Measurements from ENCODE around the gene ABHD15. TPM values are rescaled to one million over a fixed set of nuclear protein-coding genes. Genes with fewer than 3 reads are reported as not detected.

The ABHD15 gene, protein sequence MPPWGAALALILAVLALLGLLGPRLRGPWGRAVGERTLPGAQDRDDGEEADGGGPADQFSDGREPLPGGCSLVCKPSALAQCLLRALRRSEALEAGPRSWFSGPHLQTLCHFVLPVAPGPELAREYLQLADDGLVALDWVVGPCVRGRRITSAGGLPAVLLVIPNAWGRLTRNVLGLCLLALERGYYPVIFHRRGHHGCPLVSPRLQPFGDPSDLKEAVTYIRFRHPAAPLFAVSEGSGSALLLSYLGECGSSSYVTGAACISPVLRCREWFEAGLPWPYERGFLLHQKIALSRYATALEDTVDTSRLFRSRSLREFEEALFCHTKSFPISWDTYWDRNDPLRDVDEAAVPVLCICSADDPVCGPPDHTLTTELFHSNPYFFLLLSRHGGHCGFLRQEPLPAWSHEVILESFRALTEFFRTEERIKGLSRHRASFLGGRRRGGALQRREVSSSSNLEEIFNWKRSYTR
- 21.1 to 25.3 TPM (median 23.1 TPM) in 5 replicates for total RNA-seq (2022; extraction: Qiagen RNA extraction; ENCODE audit: low read depth)

DNA sequence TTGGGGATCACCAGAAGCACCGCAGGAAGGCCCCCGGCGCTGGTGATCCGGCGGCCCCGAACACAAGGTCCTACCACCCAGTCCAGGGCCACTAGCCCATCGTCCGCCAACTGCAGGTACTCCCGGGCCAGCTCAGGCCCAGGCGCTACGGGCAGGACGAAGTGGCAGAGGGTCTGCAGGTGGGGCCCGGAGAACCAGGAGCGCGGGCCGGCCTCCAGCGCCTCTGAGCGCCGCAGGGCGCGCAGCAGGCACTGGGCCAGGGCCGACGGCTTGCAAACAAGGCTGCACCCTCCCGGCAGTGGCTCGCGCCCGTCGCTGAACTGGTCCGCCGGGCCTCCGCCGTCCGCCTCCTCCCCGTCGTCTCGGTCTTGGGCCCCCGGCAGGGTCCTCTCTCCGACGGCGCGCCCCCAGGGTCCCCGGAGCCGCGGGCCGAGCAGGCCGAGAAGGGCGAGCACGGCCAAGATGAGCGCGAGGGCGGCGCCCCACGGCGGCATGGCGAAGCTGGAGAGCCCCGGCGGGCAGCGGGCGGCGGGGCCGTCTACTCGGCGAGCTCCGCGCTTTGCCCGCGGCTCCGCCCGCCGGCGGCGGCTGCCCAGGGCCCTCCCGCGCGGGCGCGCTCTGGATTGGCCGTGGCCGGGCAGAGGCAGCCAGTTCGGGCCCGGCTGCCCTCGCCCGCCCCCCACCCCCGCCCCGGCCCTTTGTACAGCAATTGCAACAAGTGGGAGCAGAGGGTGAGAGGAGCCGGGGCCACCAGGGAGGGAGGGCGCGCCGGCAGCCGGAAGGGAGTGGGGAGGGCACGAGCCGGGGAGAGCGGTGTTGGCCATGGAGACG lies at the start of gene ABHD15:
Gene ABHD15, minus strand, starts transcription at position 565 of the 831 bp plus-strand sequence. Its CDS starts 71 bp downstream, at position 494.

DNA sequence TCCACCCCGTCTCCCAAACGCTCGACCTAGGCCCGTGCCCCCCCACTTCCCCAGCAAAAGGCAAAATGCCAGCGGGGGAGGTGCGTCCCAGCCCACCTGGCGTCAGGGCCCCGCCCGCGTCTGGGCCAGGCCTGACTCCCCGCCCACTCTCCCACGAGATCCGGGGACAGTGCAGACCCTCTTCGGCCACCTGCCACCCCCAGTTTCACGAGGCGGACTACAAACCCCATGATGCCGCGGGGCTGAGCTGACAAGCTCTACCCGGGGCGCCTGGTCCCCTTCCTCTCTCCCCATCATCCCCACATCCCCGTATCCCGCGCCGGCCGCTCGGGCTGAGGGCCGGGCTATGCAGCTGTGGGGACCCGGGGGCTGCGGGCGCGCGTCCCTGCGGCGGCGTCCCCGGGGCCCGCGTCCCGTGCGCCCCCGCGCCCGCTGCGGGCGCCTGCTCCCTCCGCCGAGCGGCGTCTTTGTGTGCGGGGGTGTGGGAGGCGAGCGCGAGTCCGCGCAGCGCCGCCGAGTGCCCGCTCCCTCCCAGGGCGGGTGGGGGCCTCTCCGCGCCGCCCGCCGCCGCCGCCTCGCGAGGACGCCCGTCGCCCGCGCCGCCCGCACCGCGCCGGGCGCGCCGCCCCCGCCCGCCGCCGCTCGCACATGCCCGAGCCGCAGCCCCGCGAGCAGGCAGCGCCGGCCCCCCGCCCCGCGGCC lies 26.2 kb upstream of the ABHD15 start, which contains the start of gene ANKRD13B:
Gene ANKRD13B, plus strand, starts transcription at position 283 of the 702 bp plus-strand sequence. CDS start 490 bp downstream, outside the sequence.

DNA sequence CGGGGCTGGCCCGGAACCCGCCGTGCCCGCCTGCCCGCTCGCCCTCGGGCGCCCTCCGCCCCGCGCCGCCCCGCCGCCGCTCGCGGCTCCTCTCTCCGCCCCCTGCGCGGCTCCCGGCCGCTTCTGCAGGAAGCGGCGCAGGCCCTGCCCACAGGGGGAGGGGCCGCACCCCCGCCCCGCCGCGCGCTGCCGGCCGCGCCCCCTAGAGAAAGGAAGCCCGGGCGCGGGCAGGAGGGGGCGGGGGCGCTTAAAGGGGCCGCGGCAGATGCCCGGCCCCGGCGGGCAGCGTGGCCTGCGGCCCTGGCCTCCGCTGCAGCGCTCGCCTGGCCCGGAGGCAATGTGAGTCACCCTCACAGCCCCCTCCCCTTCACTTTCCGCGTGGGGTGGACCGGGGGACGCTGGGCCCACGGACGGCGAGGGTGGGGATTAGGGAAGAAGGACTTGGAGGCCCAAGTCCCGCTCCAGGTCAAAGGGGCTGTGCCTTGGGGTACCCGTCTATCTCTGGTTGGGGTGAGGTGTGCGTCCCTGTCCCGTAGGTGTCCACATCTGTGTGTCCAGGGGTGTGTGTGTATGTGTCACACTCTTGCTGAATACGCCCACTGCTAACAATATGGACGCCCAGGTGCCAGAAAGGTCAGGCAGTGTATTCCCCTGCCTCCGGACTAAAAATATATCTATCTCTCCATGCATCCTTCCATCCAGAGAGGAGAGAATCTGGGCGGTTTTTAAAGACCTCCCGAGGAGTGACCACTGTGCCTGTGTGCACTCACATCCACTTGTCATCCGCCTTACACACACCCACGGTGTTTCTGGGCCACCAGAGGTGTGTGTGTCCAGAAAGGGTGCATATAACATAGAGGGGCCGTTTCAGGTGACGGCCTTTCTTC lies 22.9 kb upstream of the ABHD15 start, which contains the start of gene GIT1:
Gene GIT1, minus strand, starts transcription at position 125 of the 887 bp plus-strand sequence. CDS start 270 bp downstream, outside the sequence.

DNA sequence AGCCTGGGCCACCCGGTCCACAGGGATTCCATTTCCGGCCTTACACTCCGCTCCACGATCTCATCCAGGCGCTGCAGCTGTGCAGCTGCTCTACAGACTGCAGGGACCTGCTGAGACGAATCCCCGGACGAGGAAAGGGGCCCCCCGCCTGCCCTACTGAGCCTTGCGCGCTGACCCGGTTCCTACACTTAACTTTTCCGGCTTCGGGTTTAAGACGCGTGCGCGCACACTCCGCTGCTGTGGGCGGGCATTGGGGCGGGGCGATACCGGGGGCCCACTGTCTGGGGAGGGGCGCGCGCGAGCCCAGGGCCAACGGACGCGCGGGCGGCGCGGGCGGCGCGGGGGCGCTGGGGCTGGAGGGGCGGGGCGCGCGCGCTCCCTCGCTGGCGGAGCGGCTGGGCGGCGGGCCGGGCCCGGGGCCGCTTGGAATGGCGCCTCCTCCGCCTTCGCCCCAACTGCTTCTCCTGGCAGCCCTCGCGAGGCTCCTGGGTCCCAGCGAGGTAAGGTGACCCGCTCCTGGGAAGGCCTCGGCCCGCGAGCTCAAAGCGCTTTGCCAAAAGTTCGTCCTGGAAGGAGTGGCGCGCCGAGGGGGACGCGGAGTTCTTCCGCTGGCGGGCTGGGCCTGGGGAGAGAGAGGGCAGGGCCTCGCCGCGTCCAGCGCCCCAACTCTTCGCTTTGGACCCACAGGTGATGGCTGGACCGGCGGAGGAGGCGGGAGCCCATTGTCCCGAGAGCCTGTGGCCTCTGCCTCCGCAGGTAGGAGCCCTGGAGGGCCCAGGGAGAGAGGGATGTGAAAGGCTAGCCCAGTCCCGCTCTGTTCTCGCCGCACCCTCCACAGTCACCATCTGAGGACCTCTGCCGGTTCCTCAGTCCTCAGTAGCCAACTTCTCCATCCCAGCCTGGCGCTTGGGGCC lies 1.8 kb upstream of the ABHD15 start, which contains the start of gene TP53I13:
Gene TP53I13, plus strand, starts transcription at position 371 of the 914 bp plus-strand sequence. Its CDS starts 58 bp downstream, at position 429.

Other genes starting within 250 kb of the ABHD15 start
- 16.3 to 25.2 TPM (median 23.1 TPM) in 5 replicates for gene TAOK1, start 176.7 kb downstream of the ABHD15 start, total RNA-seq (2022; extraction: Qiagen RNA extraction; ENCODE audit: low read depth)
- 64.0 to 90.4 TPM (median 77.2 TPM) in 5 replicates for gene TP53I13, start 1.7 kb upstream of the ABHD15 start, total RNA-seq (2022; extraction: Qiagen RNA extraction; ENCODE audit: low read depth)
- 54.1 to 73.3 TPM (median 67.3 TPM) in 5 replicates for gene GIT1, start 22.6 kb upstream of the ABHD15 start, total RNA-seq (2022; extraction: Qiagen RNA extraction; ENCODE audit: low read depth)
- gene ANKRD13B, start 26.1 kb upstream of the ABHD15 start, total RNA-seq (2022; extraction: Qiagen RNA extraction; ENCODE audit: low read depth) = 18.8 to 27.6 TPM (median 24.3 TPM) in 5 replicates
- 4.9 to 8.1 TPM (median 6.4 TPM) in 5 replicates for gene CORO6, start 55.9 kb upstream of the ABHD15 start, total RNA-seq (2022; extraction: Qiagen RNA extraction; ENCODE audit: low read depth)

Data from A549 treated with CpdA at 1 μM for 4 hours (cell line).